ENCODE results near the gene PPP2R5C.
"Not testable (repeated sequence)": the region's sequence is repeated elsewhere in the genome, so short reads cannot be mapped to it uniquely, and the experiment has no call there.

The PPP2R5C gene

DNA sequence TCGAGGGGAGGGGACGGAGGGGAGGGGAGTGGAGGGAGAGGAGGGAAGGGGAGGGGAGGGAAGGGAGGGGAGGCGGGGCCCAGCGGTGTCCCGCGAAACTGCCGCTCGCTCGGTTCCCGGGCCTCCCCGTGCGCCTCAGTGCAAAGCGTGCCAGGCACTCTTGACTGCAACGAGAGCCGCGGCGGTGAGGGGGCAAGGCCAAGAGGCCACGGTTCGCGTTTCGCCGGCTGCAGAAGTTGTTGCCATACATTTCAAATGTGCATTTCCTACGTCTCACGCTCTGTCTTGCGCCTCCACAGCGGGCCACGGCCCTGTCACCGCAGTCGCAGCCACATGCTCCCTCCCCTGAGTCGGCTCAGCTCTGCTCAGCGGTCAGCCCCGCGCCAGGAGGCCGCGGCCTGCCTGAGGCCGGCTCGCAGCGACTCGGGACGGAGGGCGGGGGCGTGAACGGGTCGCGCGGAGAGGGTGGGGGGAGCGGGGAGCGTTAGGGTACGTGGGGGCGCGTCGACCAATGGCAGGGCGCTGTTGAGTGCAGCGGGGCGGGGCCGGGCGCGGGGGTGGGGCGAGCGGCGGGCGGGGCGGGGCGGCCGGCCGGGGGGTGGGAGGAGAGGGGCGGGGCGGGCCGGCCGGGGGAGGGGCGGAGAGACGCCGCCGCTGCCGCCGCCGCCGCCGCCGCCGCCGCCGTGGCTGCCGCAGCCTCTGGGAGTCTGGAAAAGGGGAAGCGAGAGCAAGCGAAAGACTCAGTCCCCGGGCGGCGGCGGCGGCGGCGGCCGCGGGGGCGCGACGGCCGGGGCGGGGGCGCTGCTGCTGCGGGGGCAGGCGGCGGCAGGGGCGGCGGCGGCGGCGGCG is at the start of gene PPP2R5C:
PPP2R5C (plus strand) TSS at position 678 of the 849 bp plus-strand sequence. CDS start 185 bp downstream, outside the sequence.
- no peak for DNase-seq

DNA sequence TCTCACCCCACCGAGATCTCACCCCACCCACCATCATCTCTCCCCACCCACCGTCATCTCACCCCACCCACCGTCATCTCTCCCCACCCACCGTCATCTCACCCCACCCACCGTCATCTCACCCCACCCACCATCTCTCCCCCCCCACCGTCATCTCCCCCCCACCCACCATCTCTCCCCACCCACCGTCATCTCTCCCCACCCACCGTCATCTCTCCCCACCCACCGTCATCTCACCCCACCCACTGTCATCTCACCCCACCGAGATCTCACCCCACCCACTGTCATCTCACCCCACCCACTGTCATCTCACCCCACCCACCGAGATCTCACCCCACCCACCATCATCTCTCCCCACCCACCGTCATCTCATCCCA is 49.7 kb upstream of the PPP2R5C start:
- DNase-seq, result not testable (repeated sequence)

DNA sequence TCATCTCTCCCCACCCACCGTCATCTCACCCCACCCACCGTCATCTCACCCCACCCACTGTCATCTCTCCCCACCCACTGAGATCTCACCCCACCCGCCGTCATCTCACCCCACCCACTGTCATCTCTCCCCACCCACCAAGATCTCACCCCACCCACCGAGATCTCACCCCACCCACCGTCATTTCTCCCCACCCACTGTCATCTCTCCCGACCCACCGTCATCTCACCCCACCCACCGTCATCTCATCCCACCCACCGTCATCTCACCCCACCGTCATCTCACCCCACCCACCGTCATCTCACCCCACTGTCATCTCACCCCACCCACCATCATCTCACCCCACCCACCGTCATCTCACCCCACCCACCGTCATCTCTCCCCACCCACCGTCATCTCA is 49.2 kb upstream of the PPP2R5C start:
- DNase-seq, result not testable (repeated sequence)

DNA sequence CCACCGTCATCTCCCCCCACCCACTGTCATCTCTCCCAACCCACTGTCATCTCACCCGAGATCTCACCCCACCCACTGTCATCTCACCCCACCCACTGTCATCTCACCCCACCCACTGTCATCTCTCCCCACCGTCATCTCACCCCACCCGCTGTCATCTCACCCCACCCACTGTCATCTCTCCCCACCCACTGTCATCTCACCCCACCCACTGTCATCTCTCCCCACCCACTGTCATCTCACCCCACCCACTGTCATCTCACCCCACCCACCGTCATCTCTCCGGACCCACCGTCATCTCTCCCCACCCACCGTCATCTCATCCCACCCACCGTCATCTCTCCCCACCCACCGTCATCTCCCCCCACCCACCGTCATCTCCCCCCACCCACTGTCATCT is 48.4 kb upstream of the PPP2R5C start:
- DNase-seq, result not testable (repeated sequence)

DNA sequence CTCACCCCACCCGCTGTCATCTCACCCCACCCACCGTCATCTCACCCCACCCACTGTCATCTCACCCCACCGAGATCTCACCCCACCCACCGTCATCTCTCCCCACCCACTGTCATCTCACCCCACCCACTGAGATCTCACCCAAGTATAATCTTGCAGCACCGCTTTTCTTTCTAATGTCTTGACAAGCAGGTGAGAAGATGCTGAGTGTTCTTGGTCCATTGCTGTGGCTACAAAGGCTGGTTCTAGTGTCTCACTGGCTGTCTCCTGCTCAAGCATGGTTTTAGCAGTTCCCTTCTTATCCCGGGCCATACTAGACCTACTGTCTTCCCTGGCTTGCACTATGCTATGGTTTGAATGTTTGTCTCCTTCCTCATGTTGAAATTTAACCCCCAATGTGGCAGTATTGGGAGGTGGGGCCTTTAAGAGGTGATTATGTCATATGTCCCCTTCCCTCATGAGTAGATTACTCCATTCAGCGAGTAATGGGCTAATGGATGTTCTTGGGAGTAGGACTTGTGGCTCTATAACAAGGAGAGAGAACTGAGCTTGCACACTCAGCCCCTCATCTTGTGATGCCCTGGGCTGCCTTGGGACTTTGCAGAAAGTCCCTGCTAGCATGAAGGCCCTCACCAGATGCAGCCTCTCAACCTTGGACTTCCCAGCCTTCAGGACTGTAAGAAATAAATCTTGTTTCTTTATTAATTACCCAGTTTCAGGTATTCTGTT is 47.7 kb upstream of the PPP2R5C start:
- no peak for DNase-seq

DNA sequence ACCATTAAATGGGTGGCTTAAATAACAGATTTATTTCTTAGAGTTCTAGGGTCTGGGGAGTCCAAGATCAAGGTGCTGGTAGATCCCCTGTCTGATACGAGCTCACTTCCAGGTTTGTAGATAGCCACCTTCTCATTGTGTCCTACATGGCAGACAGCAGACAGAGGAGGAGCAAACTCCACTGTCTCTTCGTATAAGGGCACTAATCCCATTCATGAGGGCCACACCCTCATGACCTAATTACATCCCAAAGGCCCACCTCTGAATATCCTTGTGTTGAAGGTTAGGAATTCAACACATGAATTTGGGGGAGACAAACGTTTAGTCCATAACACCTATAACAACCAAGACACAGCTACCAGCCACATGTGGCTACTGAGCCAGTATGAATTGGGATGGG is 47.1 kb upstream of the PPP2R5C start:
- DNase-seq, result no peak

DNA sequence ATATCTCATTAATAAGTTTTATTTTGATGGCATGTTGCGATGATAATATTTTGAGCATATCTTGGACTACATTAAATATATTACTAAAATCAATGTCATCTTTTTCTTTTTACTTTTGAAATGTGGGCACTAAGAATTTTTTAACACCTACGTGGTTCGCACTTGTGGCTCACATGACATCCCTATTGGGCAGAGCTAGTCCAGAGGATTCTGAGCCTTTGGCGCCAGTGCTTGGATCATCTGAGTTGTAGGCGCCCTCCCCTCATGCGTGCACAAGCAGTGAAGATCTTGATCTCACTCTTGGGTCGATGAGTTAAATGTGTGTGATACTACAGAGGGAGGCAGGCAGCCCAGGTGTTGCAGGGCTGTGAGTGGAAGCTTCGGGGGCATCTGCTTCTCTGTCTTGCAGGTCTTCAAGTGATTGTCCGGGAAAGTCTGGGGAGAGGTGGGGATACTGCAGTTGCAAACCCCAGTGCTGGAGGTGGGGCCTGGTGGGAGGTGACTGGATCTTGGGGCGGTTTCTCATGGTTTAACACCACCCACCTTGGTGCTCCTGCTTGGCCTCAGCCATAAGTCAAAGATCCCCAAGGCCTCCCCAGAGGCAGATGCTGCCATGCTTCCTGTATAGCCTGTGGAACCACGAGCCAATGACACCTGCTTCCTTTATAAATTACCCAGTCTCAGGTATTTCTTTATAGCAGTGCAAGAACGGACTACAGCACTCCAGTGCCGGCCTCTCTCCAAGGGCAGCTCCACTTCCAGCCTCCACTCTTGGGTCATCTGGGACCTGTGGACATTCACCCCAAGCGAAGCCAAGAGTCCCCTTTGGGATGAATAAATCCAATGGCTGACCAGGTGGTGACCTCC is 46.1 kb upstream of the PPP2R5C start:
- no peak for DNase-seq

DNA sequence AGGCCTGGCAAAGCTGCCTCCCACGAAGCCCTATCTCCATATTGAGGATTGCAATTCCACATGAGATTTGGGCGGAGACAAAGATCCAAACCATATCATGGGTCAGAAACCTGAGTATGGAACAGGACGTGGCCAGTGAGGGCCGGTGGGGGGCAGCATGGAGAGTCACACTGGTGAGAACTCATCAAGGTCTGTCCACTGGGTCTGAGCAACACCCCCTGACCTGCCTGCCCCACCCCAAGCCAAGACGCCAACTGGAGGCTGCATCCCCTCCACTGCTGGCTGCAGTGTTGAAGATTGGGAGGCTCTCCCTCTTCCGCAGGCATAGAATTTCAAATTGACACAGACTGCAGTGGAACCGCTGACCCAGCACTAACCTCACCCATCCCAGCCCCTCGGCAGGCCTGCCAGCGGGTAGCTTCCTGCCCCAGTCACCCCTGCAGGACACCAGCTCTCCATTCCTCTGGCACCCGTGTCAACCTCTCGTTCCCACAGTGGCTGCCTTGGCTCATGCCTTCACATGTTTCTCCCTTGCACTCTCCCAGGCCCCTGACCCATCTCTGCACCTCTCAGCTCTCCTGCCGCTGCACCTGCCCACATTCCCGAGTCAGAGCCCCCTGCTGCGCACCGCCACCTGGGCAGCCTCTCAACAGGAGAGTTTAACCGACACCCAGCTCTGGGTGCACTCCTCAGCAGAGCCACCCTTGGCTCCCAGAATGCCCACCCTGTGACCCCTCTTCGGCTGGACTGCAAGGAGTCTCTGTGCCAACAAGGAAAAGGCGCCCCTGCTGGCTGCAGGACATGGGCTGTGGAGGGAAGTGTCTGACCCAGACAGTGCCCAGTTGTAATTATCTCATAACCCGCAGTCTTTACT is 45.2 kb upstream of the PPP2R5C start:
- DNase-seq, result no peak

DNA sequence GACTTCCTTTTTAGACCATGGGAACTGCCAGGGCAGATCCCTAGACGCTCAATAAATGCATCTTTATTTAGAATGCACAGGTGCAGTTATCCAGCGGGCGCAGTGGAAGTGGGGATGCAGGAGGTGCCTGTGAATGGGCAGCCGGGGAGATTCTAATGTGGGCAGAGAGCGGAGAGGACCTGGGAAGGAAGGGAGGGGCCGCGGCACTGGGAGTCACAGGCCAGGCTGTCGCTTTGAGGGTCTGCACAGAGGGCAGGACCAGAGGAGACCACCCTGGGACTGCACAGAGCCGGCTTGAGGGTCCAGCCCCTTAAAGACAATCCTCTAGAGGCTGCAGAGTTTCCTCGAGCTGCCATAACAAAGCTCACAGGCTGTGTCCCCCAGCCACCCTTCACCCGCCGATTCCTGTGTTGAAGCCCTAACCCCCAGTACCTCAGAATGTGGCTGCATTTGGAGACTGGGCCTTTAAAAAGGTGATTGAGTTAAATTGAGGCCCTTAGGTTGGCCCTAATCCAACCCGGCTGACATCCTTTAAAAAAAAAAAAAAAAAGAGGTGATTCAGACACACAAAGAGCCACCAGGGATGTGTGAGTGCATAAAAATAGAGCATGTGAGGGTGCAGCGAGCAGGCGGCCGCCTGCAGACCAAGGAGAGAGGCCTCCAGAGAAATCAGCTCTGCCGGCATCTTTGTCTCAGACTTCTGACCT is 44.4 kb upstream of the PPP2R5C start:
- no peak for DNase-seq

DNA sequence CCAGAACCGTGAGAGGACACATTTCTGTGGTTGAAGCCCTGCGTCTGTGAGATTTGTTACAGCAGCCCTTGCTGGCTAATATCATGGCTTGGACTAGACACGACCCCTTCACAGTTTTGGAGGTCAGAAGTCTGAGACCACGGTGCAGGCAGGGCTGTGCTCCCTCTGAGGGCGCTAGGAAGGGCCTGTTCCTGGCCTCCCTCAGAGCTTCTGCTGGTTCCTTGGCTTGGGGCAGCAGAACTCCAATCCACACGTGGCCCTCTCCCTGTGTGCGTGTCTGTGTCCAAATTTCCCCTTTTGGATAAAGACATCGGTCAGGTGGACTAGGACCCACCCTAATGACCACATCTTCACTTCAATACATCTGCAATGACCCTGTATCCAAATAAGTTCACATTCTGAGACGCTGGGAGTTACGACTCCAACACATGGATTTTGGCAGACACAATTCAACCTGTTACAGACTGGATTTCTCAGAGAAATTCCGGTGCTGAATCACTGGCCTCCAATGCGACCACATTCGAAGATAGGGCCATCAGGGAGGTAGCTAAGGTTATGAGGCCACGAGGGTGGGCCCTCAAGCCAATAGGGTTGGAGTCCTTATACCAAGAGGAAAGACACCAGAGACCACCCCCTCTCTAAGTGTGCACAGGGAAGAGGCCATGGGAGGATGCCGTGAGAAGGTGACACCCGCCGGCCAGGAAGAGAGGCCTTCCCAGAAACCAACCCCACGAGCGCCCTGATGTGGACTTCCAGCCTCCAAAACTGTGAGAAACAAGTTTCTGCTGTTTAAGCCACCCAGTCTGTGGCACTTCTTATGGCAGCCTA is 43.6 kb upstream of the PPP2R5C start:
- DNase-seq, result no peak

DNA sequence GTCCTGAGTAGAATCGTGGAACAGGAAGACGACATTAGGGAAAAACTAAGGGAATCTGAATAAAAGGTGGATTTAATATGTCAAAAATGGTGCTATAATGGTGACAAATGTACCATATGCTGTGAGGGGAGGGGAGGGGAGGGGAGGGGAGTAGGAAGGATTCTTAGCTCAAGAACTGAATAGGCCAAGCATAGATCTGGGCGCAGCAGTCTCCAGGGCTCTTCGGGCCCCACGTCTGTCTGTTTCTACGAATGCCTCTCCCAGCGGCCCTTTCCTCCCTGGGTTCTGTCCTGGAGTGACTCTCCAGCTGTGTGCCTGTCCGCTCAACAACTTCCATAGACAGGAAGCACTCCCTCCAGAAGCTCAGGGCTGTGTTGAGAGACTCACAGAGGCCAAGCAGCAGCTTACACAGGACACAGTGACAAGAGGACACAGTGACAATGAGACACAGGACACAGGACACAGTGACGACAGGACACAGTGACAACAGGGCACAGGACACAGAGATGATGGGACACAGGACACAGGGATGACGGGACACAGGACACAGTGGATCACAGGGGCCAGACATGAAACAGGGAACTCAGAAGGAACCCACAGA is 42.4 kb upstream of the PPP2R5C start:
- DNase-seq, result no peak

DNA sequence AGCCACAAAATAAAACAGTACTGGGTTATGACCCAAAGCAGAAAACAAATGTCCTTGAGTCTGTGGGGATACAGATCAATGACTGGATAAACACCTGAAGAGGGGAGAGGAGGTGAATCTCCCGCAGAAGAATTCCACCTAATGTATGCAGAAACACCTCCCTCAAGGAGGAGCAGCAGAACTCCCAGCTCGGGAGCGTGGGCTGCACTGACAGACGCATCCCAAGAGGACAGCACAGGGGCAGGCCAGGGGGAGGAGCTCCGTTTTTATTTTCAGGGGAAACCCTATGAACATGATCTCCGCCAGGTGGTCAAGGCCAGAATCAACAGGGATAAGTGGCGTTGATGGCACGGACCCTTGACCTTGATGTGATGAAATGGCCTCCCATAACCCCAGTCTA is 41.8 kb upstream of the PPP2R5C start:
- no peak for DNase-seq

DNA sequence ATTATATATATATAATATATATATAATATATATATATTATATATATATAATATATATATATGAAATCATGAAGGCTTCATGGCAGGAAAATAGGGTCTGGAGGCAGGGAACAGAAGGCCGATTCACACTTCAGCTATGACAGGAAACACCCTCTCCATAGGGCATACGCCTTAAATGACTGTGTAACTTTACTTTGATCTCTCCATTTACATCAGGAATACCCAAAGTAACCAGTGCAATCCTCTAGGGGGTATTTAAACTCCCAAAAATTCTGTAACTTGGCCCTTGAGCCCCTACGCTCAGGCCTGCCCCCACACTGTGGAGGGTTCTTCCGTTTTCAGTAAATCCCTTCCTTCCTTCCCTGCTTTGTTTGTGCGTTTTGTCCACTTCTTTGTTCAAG is 40.4 kb upstream of the PPP2R5C start:
- no peak for DNase-seq

DNA sequence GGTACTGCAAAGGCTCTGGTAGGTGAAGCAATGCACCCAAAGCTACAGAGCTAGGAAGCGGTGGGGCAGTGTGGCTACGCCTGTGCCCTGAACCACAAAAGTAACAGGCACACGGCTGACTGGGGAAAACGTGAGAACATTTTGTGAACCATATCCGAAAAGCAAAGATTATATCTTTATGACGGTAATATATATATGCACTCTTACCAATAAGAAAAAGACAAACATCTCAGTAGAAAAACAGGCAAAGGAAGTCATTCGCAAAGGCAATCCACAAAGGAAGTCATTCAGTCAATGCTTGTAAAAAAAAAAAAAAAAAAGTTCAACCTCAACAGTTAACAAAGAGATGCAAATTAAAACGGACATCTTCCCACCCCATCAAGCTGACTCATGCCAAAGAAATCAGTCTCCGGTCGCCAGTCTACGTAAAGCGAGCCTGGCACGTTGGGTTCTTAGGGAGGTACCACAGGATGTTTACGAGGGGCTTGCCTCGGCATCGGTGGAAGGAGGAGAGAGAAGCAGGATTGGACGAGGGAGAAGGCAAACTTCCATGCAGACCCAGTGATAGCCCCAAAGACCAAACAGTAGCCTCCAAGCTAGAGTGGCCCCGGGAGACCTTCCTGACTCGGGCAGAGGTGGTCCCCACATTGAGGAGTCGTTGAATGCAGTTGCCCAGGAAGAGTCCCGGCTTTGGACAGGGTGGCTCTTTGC is 39.4 kb upstream of the PPP2R5C start:
- no peak for DNase-seq

DNA sequence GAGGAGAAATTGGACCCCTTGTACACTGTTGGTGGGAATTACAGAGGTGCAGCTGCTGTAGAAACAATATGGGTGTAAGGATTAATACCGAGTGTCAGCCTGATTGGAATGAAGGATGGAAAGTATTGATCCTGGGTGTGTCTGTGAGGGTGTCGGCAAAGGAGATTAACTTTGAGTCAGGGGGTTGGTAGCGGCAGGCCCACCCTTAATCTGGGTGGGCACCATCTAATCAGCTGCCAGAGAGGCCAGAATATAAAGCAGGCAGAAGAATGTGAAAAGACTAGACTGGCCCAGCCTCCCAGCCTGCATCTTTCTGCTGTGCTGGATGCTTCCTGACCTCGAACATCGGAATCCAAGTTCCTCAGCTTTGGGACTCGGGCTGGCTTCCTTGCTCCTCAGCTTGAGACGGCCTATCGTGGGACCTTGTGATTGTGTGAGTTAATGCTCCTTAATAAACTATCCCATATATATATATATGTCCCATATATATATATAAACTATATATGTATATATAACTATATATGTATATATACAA is 38.4 kb upstream of the PPP2R5C start:
- DNase-seq, result no peak

DNA sequence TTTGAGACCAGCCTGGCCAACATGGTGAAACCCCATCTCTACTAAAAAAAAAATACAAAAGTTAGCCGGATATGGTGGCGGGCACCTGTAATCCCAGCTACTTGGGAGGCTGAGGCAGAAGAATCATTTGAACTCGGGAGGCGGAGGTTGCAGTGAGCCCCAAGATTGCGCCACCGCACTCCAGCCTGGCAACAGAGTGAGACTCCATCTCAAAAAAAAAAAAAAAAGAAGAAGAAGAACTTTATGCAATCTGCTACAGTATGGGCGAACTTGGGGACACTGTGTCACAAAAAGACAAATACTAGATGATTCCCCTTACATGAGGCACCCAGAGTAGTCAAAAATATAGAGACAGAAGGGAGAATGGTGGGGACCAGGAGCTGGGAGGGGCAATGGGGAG is 35.9 kb upstream of the PPP2R5C start:
- DNase-seq, result not testable (repeated sequence)

DNA sequence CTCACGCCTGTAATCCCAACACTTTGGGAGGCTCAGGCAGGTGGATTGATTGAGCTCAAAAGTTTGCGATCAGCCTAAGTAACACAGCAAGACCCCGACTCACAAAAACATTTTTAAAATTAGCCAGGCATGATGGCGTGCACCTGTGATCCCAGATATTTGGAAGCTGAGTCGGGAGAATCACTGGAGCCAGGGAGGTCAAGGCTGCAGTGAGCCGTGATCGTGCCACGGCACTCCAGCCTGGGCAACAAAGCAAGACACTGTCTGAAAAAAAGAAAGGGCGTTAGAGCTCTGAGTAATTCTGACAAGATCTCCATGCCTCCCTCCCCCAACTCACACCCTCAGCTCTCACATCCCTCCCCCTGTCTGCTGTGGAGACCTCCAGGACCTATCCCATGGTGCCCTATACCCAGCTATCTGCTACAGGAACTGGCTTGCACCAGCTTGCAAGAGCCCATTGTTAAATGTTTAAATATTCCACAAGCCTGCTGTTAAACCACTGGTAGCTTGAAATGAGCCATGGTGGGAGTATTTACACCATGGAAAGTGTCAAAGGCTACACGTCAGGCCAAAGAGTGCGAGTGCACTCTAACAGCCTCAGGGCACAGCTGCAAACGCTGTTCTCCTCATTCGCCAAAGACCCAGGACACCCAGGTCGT is 35.1 kb upstream of the PPP2R5C start:
- DNase-seq, result no peak

DNA sequence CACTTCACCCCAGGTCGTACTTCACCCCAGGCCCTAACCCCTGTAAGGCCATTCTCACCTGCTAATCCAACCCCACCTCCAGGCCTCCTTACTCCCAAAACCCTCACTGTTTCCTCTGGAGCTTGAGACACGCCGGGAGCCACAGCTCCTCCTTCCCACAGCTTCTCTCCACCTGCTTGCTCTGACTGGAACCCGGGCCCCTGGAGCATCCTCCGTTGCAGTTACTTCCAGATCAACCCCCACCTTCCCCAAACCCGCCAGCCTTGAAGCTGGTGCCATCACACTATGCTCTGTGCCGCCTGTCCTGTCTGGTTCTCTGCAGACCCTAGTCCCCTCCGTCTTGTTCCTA is 34.6 kb upstream of the PPP2R5C start:
- DNase-seq, result no peak

Measured in NCI-H1417 treated with DMSO at 0.1 percent for 48 hours (cell line).